Islet of Langerhans (tissue), 1 donor: Measurements from ENCODE around the gene TTC13.
"Not testable (repeated sequence)": the region's sequence is repeated elsewhere in the genome, so short reads cannot be mapped to it uniquely, and the experiment has no call there.

ENCODE experiments used
- FAIRE-seq: peaks from one replicate; lab custom pipeline; 2011; peaks lifted over from hg19 to GRCh38; lab: Jason Lieb, UNC

The TTC13 gene

GRCh38 chr1:230992100-230992774 is 13.6 kb upstream of the TTC13 start:
- peak; percentile 72 for FAIRE-seq

GRCh38 chr1:230987448-230987847 is 8.8 kb upstream of the TTC13 start:
- FAIRE-seq = no peak

GRCh38 chr1:230986976-230987375 is 8.3 kb upstream of the TTC13 start:
- no peak for FAIRE-seq

- FAIRE-seq = no peak
These were observed 7.0 kb upstream of the TTC13 start for GRCh38 chr1:230985711-230986110.

GRCh38 chr1:230984622-230985515 is 6.2 kb upstream of the TTC13 start:
- not testable (repeated sequence) for FAIRE-seq

GRCh38 chr1:230983811-230984210 is 5.2 kb upstream of the TTC13 start:
- no peak for FAIRE-seq

- FAIRE-seq = no peak
These were observed 4.0 kb upstream of the TTC13 start for GRCh38 chr1:230982696-230983095.

- FAIRE-seq = no peak
These were observed 1.3 kb upstream of the TTC13 start for GRCh38 chr1:230979952-230980351.

GRCh38 chr1:230979389-230979716 is 692 bp upstream of the TTC13 start:
- no peak for FAIRE-seq

- FAIRE-seq = no peak
These were observed 735 bp downstream of the TTC13 start for GRCh38 chr1:230977761-230978490.

GRCh38 chr1:230976825-230977747 is 1.6 kb downstream of the TTC13 start:
- FAIRE-seq = no peak

- no peak for FAIRE-seq
These were observed 2.3 kb downstream of the TTC13 start for GRCh38 chr1:230976360-230976759.

GRCh38 chr1:230975636-230976035 is 3.0 kb downstream of the TTC13 start:
- FAIRE-seq = no peak

GRCh38 chr1:230972855-230973271 is 5.8 kb downstream of the TTC13 start:
- FAIRE-seq = no peak

- FAIRE-seq = no peak
These were observed 6.9 kb downstream of the TTC13 start for GRCh38 chr1:230971771-230972170.

GRCh38 chr1:230970432-230970831 is 8.2 kb downstream of the TTC13 start:
- no peak for FAIRE-seq

GRCh38 chr1:230966358-230966873 is 12.2 kb downstream of the TTC13 start:
- FAIRE-seq = no peak

GRCh38 chr1:230965535-230965934 is 13.1 kb downstream of the TTC13 start:
- no peak for FAIRE-seq

- FAIRE-seq = no peak
These were observed 13.8 kb downstream of the TTC13 start for GRCh38 chr1:230964896-230965295.

- FAIRE-seq = no peak
These were observed 20.3 kb downstream of the TTC13 start for GRCh38 chr1:230958370-230958769.

GRCh38 chr1:230957580-230957989 is 21.1 kb downstream of the TTC13 start:
- no peak for FAIRE-seq

GRCh38 chr1:230950404-230950803 is 28.3 kb downstream of the TTC13 start:
- FAIRE-seq = no peak
